Central memory CD4-positive, alpha-beta T cell (primary cell): ENCODE data around the gene INTS11.
A peak's percentile ranks its signal among the peaks of the same experiment; 100 is the strongest.

Source experiments
- DNase-seq: peaks from one replicate; pipeline ENCODE4 v3.0.0; 2022

Gene INTS11

DNA sequence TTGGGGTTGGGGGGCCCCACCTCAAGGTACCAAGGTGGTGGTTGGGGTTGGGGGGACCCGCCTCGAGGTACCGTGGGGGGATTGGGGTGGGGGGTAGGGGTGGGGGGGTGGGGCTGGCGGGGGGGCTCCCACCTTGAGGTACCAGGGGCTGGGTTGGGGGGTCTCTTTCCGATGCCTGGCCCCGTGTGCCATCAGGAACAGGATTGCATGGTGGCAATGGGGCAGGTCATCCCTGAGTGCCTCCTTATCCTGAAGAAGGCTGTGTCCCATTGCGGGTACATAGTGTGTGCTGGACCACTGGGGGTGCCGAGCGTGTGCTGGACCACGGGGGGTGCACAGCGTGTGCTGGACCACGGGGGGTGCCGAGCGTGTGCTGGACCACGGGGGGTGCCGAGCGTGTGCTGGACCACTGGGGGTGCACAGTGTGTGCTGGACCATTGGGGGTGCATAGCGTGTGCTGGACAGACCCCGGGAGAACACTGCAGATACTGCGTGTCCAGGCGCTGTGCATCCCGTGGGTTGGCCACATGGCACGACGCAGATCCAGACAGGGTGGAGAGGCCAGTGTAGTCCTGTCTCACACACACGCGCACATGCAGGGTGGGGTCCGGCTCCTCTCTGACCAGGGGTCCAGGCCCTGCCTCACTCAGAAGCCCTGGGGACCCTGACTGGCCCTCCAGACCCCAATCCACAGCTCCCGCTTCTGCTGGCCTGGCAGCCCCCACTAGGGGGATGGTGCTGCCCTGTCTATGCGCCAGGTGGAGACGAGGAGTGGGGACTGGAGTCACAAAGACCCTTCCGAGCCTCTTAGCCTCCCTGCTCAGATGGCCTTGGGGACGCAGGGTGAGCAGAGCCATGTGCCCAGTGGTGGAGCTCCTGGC, 40.0 kb downstream of the INTS11 start:
- DNase-seq: no peak

DNA sequence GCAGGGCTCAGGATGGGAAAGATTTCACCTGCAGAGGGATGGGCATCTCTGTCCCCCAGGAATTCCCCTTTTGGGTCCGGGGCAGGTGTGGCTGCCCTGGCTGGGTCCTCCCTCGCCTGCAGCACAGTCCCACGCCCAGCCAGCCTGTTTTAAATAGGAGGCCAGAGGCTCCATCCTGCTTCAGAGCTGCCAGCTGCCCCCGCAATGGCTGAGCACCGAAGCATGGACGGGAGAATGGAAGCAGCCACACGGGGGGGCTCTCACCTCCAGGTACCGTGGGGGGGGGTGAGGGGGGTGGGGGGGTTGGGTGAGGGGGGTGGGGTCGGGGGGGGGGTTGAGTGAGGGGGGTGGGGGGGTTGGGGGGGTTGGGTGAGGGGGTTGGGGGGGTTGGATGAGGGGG, 40.6 kb downstream of the INTS11 start:
- DNase-seq: no peak

DNA sequence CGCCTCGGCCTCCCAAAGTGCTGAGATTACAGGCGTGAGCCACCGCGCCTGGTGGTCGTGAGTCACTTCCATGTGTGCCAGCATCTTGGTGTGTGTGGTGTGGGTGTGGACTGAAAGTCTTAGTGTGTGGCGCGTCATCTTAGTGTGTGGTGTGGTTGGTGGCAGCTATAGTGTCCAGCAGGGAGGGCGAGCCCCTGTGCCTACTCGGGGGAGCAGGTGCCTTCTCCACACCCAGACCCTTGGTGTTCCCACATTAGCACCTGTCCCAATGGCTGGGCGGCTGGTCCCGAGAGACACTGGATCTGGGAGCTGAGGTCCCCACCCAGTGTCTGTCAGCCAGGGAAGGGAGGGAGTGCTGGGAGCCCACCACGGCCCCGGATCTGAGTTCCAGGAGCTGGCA, 41.5 kb downstream of the INTS11 start:
- no peak for DNase-seq

DNA sequence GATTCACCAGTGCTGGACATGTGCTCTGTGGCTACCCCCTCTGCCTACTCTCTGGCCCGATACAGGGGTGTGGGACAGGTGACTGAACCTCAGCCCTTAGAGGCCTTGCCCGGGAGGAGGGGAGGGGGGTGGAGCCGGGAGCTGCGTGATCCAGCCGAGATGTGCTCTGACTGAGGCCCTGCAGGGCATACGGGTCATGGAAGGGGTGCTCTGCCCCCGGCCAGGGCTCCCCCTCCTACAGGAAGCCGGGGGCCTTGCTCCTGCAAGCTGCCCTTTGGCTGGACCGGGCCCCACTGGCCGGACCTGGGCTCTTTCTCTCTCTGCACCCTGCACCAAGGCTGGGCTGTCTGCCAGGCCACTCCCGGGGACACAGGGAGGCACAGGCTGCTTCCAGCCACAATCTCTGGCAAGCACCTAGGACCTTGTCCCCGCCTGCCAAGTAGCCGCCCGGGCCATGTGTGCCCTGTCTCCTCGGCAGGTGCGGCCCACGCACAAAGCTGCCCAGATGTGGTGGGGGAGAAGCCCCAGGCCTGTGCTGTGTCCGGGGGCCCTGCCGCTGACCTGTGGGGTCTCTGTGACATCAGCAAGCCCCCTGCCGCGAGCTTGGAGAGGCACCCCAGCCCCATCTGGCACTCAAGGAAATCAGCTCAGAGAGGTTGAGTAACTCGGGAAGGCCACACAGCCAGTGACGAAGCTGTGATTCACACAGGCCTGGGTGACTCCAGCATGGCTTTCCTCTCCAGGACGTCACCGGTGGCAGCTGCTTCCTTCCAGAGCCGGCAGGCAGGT, 42.7 kb downstream of the INTS11 start:
- DNase-seq: no peak

DNA sequence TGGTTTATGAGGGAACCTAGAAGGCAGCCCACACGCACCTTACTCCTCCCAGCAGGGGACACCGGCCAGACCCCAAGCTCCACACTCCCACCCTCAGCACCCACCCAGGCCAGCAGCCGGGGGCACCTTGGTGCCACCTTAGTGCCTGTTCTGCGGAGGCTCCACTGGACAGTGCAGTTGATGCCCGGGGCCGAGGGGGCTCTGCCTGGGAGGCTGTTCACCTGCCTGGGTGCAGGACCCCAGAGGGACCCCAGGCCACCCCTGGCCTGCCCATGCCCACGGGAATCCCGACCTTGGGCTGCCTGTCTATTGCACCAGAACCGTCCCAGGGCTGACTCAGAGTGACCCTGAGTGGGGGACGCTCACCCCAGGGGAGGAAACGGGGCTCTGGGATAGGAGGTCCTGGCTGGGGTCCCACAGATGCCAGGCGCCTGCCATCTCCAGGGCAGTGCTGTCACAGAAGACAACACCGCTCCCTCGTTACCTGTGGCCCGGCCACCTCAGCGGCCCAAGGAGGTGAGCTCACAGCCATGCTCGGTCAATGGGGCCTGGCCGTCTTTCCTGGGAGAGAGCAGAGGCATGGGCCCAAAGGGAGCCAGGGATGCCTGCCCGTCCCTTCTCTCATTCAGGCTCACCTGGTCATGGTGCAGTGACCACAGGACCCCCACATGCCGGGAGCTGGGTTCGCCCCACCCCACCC, 43.5 kb downstream of the INTS11 start:
- DNase-seq: no peak

DNA sequence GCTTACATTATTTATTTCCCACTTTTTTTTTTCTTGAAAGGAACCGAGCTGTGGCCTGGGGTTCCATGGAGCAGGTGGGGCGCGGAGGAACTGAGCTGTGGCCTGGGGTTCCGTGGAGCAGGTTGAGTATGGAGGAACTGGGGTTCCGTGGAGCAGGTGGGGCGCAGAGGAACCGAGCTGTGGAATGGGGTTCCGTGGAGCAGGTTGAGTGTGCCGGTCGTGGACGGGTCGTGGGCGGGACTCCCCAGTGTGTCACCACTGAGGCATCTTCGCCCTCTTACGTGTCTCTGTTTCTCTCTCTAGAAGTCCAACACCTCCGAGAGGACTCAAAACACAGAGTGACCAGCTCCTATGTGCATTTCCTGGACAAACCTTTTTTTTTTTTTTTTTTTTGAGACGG, 45.4 kb downstream of the INTS11 start:
- no peak for DNase-seq

DNA sequence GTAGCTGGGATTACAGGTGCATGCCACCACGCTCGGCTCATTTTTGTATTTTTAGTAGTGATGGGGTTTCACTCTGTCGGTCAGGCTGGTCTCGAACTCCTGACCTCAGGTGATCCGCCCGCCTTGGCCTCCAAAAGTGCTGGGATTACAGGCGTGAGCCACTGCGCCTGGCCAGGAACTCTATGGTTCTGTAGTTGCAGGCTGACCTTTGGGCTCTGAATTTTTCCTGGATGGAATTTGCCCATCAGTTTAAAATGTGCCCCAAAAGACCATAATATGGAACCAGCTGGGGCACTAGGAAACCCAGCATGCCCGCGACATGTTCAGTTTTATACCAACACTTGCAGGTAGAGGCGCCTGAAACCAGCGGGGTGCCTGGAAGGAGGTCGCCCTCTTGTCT, 45.8 kb downstream of the INTS11 start:
- DNase-seq: no peak

DNA sequence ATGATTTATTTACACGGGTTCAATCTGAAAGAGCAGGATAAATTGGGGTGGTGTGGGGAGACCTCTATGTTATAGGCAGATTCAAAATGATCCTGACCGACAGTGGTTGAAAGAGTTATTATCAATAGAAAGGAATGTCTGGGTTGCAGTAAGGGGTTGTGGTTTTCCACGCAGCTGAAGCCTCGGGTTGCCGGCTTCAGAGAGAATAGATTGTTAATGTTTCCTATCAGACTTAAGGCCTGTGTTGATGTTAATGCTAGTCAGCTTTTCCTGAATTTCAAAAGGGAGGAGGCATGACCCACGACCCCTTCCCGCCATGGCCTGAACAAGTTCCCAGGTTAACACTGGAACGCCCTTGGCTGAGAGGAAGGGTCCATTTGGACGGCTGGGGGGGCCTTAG, 48.6 kb downstream of the INTS11 start:
- no peak for DNase-seq

DNA sequence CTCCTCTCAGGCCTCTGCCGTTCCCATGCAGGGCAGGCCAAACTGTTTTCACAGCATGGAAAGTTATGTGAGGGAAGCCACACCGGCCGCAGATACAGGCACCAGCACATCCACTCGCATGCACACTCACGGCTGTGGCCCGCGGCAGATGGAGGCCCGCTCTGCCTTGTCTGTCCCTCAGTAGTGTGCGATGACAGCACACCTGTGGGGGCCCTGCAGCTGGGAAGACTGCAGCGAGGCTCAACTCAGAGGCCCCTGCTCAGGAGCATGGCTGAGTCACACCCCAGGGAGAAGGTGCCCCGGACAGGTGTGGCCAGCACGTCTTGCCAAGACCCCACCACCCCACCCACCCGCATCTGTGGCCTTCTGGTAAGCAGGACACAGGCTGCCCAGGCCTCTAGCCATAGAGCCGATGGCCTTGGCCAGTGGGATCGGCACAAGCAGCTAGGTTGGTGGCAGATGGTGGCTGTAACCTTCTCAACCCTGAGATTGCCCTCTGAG, 49.5 kb downstream of the INTS11 start:
- DNase-seq: no peak

DNA sequence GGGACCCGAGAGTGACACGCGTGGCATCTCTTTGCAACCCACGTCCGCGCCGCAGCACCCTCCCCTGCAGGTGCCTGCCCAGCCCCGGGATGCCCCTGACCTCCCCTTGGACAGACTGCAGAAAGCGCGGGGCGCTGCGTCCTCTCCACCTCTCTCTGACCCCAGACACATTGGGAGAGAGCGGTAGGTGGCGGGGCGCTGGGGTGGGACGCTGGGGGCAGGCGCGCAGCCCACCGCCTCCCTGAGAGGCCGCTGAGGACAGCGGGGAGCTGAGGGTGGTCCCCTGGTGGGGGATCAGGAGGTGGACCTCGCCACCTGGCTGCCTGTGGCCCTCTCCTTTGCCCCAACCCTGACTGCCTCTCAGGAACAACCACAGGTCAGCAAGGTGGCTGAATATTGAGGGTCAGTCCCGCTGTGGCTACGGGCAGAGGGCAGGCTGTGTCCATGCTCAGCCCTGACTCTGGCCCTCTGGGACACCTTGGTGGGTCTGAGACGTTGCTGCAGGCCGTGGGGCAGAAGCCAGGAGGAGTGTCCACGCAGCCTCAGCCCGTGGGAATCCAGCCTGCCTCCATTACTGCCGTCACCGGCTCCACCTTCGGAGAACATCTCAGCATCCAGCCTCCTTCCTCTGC, 50.0 kb downstream of the INTS11 start:
- no peak for DNase-seq

DNA sequence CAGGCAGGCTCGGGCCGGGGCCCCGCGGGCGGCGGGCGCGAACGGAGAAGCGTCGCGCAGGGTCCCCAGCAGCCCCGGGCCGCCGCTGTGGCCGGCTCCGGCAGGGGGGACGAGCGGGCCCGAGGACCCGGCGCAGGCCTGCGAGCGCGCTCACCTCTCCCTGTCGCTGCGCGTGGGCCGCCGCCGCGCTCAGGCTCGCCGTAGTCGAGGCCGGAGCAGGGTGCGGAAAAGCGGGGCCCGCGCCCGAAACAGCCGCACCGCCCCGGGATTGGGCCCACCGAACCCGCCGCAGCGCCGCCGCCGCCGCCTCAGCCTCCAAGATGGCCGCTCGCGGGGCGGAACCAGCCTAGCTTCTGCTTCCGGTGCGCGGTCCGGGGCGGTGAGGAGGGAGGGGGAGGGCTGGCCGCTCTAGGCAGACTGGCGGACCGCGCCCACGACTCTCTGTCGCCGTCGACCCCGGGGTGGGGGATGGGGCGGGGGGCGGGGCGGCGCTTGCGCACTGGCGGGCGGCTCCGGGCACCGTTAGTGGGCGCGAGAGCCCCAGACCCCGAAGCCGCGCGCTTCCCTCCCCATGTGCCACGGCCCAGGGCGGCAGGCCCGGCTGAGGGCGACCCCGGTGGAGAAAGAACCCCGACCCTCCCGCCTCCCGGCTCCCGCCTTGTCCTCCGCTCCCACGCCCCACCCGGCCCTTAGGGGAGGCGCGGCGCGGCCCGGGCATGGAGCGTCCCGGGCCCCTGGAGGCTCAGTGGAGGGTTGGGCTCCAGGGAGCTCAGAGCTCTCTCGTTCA, 50.8 kb downstream of the INTS11 start, which contains the start of gene UBE2J2:
Gene UBE2J2, minus strand, starts transcription at position 343 of the 787 bp plus-strand sequence. CDS start 5,862 bp downstream, outside the sequence.
- DNase-seq: peak; percentile 87

DNA sequence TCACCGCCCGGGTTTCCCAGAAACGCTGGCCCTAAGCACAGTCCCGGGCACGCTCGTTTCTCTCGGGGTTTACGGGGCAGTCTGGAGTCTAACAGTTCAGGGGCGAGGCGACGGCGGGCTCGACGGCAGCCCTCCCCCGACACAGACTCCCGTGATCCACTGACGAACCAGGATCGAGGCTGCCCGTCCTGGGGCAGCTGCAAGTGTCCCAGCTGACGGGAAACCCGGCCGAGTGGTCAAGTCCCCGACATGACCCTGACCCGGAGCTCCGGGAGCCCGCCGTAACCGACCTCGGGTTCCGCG, 51.3 kb downstream of the INTS11 start:
- no peak for DNase-seq

DNA sequence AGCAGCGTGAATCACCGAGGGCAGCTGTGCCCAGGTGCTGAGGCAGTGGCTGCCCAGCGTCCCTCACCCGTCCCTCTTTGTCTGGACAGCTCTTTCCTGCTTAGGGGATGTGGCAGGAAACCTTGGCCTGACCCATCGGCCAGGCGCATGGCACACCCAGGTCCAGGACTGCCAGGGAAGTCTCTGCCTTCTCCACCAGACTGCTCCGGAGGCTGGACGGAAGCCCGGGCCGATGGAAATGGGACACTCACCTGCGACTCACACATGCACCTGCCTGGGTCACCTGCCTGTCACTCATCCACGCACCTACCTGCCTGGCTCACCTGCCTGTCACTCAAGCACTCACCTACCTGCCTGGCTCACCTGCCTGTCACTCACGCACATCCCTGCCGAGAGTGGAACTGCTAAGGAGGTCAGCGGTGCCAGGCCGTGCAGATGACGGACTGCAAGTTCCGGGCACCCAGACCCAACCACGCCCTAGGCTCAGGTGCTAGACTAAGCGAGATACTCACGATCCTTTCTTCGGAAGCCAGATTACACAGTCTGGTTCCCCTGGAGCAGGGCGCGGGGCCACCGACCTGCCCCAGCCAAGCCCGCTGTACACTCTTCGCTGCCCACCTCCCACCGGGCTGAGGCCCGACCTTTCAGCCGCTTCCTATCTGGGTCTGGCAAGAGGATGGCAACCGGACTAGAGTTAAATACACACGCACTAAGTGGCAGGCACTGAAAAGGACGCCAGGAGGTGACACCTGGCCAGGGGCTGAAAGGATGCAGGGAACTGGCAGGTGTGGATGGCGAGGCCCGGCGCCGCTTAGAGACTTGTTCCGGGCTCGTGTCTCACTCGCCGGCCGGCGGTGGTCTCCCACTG, 51.9 kb downstream of the INTS11 start:
- no peak for DNase-seq

DNA sequence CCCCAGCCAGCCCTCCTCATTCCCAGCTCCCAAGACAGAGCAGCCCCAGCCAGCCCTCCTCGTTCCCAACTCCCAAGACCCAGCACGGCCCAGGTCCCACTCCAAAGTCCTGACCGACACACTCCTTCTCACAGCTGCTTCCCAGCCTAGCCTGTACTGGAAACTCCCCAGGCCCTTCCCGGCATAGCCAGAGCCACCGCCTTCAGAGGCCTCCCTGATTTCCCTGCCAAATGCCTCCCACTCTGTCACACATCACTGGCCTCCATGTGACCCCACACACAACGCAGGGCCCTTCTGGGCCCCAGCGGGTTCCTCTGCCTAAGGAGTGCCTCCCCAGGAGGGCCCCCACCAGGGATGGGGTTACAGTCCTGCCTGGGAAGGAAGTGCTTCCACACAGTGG, 53.6 kb downstream of the INTS11 start:
- DNase-seq: no peak

DNA sequence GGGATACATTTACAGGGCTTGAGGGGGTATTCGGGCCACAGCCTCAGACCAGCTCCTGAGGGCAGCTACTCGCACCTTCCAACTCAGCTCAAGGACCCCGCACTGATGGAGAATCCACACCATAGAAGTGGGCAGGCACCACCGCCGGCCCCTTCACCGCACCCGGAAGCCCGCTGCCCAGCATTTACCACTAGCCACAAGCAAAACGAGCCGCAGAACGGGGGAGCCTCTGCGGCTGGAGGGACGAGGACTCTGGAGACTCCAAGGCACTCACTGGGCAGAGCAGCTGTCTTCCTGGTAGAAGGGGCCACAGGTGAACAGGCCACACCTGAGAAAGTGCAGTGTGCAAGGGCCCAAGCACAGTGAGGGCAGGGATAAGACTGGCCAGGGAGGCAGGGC, 56.2 kb downstream of the INTS11 start:
- DNase-seq: no peak

DNA sequence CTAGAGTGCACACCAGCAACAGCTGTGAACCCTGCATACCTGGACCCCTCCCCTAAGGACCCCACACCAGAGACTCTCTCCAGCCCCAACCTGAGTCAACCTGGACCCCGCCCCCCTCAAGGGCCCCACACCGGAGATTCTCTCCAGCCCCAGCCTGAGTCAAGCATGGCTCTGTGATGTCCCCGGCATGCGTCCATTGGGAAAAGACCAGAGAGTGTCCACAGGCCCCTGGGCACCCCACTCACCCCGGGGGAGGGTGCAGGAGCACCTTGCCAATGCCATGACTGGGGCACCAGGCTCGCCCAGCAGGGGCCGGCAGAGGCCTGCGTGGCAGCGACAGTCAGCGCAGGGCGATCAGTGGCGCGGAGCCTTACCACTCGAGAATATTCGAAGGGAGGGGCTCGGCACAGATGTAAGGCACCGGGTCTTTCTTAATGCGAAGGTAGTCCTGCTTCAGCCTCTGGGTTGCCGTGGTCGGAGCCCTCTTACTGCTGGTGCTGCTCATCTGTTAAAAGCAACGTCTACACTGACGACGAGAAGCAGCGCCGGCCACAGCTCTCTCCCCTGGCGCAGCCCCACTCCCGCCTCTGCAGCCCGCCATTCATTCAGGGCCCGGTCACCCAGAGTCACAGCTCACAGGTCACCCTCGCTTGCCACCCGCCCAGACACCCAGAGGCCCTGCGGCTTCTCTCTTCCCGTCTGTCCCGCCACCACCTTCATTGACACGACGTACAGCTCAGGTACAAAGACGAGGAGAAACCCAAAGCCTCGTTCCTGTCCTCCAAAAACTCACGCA, 56.8 kb downstream of the INTS11 start:
- DNase-seq: no peak

DNA sequence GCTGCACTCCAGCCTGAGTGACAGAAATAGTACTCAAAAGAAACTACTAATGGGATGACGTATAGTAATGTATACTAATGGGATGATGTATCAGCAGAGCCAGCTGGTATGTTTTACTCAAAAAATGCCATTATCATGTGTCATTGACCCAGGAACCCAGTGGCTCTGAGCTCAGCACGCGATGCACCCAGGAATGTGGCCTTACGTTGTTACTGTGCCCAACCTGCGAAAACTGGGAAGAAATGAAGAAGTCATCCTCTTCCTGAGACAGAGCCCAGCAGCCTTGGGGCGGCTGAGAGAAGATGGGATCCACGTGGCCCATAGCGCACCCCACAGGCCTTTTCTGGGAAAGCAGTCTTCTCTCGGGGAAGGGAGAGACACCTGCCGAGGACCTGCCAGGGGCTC, 59.6 kb downstream of the INTS11 start:
- no peak for DNase-seq

DNA sequence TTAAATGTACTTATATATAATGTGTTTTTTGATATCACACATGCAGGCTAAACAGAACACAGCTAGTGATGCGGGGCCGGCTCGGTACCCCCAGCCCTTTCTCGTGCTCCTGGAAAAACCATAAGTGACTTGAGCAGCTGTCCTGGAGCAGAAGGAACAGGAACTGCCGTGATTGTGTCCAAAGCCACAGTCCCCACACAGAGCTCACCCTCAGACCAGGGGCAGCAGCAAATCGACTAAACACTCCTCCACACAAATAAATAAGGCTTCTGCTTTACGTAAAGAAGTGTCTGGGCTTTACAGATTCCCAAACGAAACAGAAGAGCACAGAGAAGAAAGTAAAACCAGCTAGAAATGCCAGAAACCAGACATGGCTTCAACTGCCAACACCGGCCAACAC, 60.4 kb downstream of the INTS11 start:
- DNase-seq: no peak

DNA sequence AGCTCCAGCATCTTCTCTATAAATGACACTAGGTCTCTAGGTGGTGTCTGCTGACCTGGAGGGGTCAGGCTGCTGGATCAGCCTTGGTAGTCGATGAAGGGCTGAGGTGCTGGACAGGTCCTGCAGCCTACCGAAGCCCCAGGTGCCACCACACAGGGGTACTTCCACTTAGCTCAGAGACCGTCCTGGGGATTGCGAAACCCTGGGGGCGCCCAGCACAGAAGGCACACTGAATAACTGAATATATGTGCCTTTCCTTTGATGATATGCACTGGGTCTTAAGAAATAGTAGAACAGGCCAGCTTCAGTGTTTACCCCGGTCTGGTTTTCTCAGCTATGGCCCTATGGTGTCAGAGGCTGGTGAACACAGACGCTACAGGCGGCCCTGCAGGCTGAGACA, 61.7 kb downstream of the INTS11 start:
- DNase-seq: no peak

DNA sequence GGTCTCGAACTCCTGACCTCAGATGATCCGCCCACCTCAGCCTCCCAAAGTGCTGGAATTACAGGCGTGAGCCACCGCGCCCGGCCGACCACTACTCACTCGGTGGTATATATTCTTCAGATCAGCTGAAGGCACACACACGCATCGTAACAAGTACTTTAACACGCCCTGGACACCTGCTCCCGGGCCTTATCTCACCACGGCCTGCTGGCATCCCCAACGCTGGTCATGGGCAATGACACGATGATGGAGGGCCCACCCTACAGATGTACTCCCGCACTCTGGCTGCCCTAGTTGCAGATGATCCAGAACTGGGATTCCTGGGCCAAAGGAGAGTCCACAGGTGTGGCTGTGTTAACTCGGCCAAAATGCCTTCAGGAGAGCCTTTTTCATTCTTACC, 62.4 kb downstream of the INTS11 start:
- no peak for DNase-seq
